Fibroblast of villous mesenchyme (primary cell): ENCODE measurements around the gene ZCWPW2. TPM values are rescaled to one million over a fixed set of nuclear protein-coding genes. Genes with fewer than 3 reads are reported as not detected.

Source experiments
- DNase-seq: peaks from one replicate; pipeline ENCODE4 v3.0.0-alpha.2; 2010; ENCODE audit warnings: low read depth
- H3K4me3 ChIP-seq: 2 replicates; pipeline ENCODE4 v1.5.1; 2011; ENCODE audit warnings: low read depth, mild to moderate bottlenecking, low read length
- CTCF ChIP-seq: IDR thresholded peaks from 2 replicates; pipeline ENCODE4 v1.5.1; 2012; ENCODE audit warnings: low read depth, mild to moderate bottlenecking, low read length; ENCODE audit not compliant: insufficient read depth
- total RNA-seq: library from RNA; depleted of rRNA; stranded (reverse); fragments of >200 nt; gene quantifications from 2 replicates; pipeline ENCODE4 v1.2.3, GENCODE V29; 2012

ZCWPW2 gene
- total RNA-seq, 1 donor: 0.43 TPM

- TF ChIP-seq CTCF: no peak
- no peak overlapping the region for H3K4me3 ChIP-seq
- no peak for DNase-seq
Measured at GRCh38 chr3:28502397-28502937, 153.9 kb downstream of the ZCWPW2 start.

DNA sequence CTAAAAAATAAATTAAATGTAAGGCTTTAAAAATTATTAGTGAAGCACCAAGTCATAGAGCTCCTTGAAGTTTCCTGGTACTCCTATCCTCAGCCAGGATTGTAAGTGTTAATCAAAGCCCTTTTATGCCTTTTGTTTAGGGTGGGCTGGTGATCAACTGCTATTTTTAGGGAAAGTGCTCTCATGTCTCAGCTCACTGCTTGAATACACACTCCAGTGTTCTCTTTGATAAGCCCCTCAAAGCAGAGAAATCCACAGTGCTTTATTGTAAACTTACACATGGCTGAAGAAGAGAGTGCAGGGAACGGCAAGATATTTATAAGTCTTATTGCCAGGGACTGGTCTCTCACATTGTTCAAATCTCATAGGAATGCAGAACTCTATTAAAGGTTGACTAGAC, 156.5 kb downstream of the ZCWPW2 start:
- no peak for DNase-seq
- no peak overlapping the region for H3K4me3 ChIP-seq
- TF ChIP-seq CTCF: no peak

DNA sequence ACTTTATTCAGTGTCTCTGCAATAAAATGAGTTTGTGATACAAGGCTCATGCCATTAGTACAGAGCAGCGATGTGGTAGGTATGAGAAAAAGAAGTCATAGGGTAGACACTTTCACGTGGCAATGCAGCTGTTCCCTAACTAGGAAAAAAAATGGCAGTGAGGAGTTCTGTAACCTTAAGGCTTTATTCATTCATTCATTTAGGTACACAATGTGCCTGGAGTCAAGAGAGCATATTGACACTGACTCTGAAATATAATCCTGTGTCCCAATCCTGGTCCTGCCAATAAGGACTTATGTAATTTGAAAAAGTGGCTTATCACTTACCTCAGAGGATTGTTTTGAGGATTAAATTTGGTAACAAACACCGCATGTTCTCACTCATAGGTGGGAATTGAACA, 173.1 kb downstream of the ZCWPW2 start:
- no peak for TF ChIP-seq CTCF
- DNase-seq: no peak
- no peak overlapping the region for H3K4me3 ChIP-seq

DNA sequence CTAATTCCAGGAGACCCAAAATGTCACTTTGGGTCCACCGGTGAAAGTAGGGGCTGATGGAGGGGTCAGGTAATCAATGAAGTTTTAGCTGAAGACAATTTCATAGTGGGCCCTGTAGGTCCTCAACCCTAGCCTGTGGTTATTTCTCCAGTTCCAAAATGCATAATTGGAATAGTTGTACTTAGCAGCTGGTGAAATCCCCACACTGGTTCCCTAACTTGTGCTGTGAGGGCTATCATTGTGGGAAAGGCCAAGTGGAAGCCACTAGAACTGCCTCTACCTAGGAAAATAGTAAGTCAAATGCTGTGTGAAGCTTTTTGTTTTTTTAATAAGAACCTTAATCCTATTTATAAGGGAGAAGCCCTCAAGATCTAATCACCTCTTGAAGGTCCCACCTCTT, 193.8 kb downstream of the ZCWPW2 start:
- no peak for DNase-seq
- no peak overlapping the region for H3K4me3 ChIP-seq
- no peak for TF ChIP-seq CTCF

DNA sequence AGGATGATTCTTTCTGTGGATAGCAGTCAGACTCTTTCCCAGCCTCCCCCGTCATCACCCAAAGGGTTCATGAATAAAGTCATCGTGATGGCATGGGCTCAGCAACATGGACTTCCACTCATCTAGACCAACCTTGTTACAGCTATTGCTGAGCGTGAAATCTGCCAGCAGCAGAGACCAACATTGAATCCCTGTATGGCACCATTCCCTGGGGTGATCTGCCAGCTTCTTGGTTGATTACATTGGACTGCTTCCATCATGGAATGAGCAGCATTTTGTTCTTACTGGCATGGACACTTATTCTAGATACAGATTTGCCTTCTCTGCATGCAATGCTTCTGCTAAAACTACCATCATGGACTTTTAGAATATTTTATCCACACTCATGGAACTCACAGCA, 195.7 kb downstream of the ZCWPW2 start:
- DNase-seq: no peak
- TF ChIP-seq CTCF: no peak
- no peak overlapping the region for H3K4me3 ChIP-seq

- no peak for TF ChIP-seq CTCF
- H3K4me3 ChIP-seq: no peak overlapping the region
- no peak for DNase-seq
Measured at GRCh38 chr3:28544831-28545230, 196.3 kb downstream of the ZCWPW2 start.

DNA sequence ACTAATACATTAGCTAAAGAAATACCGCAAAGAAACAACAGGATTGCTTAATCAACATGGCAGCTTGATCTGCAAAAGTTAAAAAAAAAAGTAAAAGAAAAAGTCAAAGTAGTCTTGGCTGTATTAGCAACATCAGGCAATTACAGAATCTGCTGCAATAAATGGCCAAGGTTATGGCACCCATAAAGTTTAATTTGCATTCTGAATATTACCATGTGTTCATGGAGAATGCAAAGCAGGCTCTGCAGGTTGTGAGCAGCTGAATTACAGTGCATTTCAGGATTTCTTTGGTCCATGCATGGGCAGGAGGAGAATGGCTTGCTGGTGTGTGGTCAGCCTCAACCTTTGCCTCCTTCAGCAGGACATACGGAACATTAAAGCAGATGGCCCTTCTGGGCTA, 199.2 kb downstream of the ZCWPW2 start:
- no peak for TF ChIP-seq CTCF
- DNase-seq: peak; percentile 13

More for the DNA sequence above, 199.2 kb downstream of the ZCWPW2 start:
- H3K4me3 ChIP-seq: no peak overlapping the region
